B cell (primary cell): ENCODE data around the gene CRYGN.

Experiments used
- CTCF ChIP-seq: fragments of 200-600 bp; IDR thresholded peaks from one replicate; pipeline ENCODE4 v1.8.0; 2022; ENCODE audit warnings: antibody characterized with exemption, mild to moderate bottlenecking
- EZH2 ChIP-seq: IDR thresholded peaks from 2 replicates; pipeline ENCODE4 v1.6.1; 2012; ENCODE audit warnings: borderline replicate concordance, low read depth, mild to moderate bottlenecking, moderate library complexity, low read length; ENCODE audit not compliant: insufficient read depth, poor library complexity, severe bottlenecking

GRCh38 chr7:151454305-151454704 is 14.4 kb upstream of the CRYGN start:
- TF ChIP-seq CTCF = no peak
- no peak for TF ChIP-seq EZH2
